Osteoblast (primary cell): ENCODE data around the gene LPAR1. TPM values are rescaled to one million over a fixed set of nuclear protein-coding genes. Genes with fewer than 3 reads are reported as not detected.

Experiments
- DNase-seq: peaks from one replicate; pipeline ENCODE4 v3.0.0; 2011; ENCODE audit warnings: low spot score, mixed read lengths; ENCODE audit not compliant: insufficient read length; ENCODE audit errors: missing footprints
- H2AFZ ChIP-seq: 2 replicates; pipeline ENCODE4 v1.6.0; 2011; ENCODE audit warnings: mild to moderate bottlenecking, low read length
- H3K27ac ChIP-seq: 2 replicates; pipeline ENCODE4 v1.5.1; 2011; ENCODE audit warnings: mild to moderate bottlenecking, low read depth, low read length, moderate library complexity
- H3K27me3 ChIP-seq: 2 replicates; pipeline ENCODE4 v1.6.0; 2012; ENCODE audit warnings: mild to moderate bottlenecking, control low read depth, inconsistent platforms, low read length, moderate library complexity; ENCODE audit not compliant: insufficient read depth
- H3K36me3 ChIP-seq: 2 replicates; pipeline ENCODE4 v1.5.1; 2011; ENCODE audit warnings: mild to moderate bottlenecking, low read length, control low read depth, moderate library complexity; ENCODE audit not compliant: insufficient read depth
- H3K4me1 ChIP-seq: 2 replicates; pipeline ENCODE4 v1.5.1; 2011; ENCODE audit warnings: mild to moderate bottlenecking, low read length, control low read depth, moderate library complexity; ENCODE audit not compliant: insufficient read depth
- H3K4me2 ChIP-seq: 2 replicates; pipeline ENCODE4 v1.6.0; 2011; ENCODE audit warnings: mild to moderate bottlenecking, low read length; ENCODE audit not compliant: insufficient read depth
- H3K4me3 ChIP-seq: fragments of 200-600 bp; sonication (generic); 3 replicates; pipeline ENCODE4 v1.5.1; 2012; ENCODE audit warnings: mild to moderate bottlenecking, low read length, inconsistent platforms; ENCODE audit not compliant: insufficient read depth
- H3K79me2 ChIP-seq: 2 replicates; pipeline ENCODE4 v1.6.0; 2012; ENCODE audit warnings: mild to moderate bottlenecking, low read length, control low read depth, inconsistent platforms; ENCODE audit not compliant: insufficient read depth
- H3K9me3 ChIP-seq: 2 replicates; pipeline ENCODE4 v1.5.1; 2011; ENCODE audit warnings: low read depth, low read length, control low read depth
- H4K20me1 ChIP-seq: 2 replicates; pipeline ENCODE4 v1.6.0; 2012; ENCODE audit warnings: mild to moderate bottlenecking, low read length, control low read depth; ENCODE audit not compliant: insufficient read depth
- CTCF ChIP-seq: IDR thresholded peaks from 2 replicates; pipeline ENCODE4 v1.5.1; 2011; ENCODE audit warnings: mild to moderate bottlenecking, low read depth, low read length, moderate library complexity; ENCODE audit errors: extremely low read depth
- total RNA-seq: library from RNA; depleted of rRNA; stranded (reverse); fragments of >200 nt; gene quantifications from 2 replicates; pipeline ENCODE4 v1.2.3, GENCODE V29; 2012

The LPAR1 gene
- total RNA-seq, 1 donor = 151 TPM

GRCh38 chr9:110876929-110877328 is 161.3 kb downstream of the LPAR1 start:
- H3K4me1 ChIP-seq = peaks cover 6% of the 10 kb centered on the region
- no peak for DNase-seq
- no peaks in the 10 kb centered on the region for H3K27me3 ChIP-seq
- no peak overlapping the region for H2AFZ ChIP-seq
- no peak overlapping the region for H3K27ac ChIP-seq
- H4K20me1 ChIP-seq = no peaks in the 10 kb centered on the region
- H3K4me3 ChIP-seq = no peak overlapping the region
- H3K36me3 ChIP-seq = peaks cover 21% of the 10 kb centered on the region
- H3K79me2 ChIP-seq = peaks cover 79% of the 10 kb centered on the region
- H3K4me2 ChIP-seq = no peak overlapping the region
- no peaks in the 10 kb centered on the region for H3K9me3 ChIP-seq
- TF ChIP-seq CTCF = no peak

- no peaks in the 10 kb centered on the region for H3K4me1 ChIP-seq
- no peak overlapping the region for H3K4me3 ChIP-seq
- no peak overlapping the region for H3K27ac ChIP-seq
- no peak overlapping the region for H2AFZ ChIP-seq
- H3K9me3 ChIP-seq = no peaks in the 10 kb centered on the region
- no peak overlapping the region for H3K4me2 ChIP-seq
- TF ChIP-seq CTCF = peak; percentile 27
- DNase-seq = no peak
- peaks cover 60% of the 10 kb centered on the region for H3K79me2 ChIP-seq
- no peaks in the 10 kb centered on the region for H4K20me1 ChIP-seq
- H3K36me3 ChIP-seq = peaks cover 21% of the 10 kb centered on the region
- no peaks in the 10 kb centered on the region for H3K27me3 ChIP-seq
Measured at GRCh38 chr9:110874963-110875674, 163.2 kb downstream of the LPAR1 start.

GRCh38 chr9:110872920-110873319 is 165.3 kb downstream of the LPAR1 start:
- no peak for TF ChIP-seq CTCF
- no peak overlapping the region for H3K4me2 ChIP-seq
- peaks cover 21% of the 10 kb centered on the region for H3K36me3 ChIP-seq
- no peaks in the 10 kb centered on the region for H4K20me1 ChIP-seq
- H3K79me2 ChIP-seq = peaks cover 40% of the 10 kb centered on the region
- no peaks in the 10 kb centered on the region for H3K9me3 ChIP-seq
- no peaks in the 10 kb centered on the region for H3K4me1 ChIP-seq
- no peak overlapping the region for H3K4me3 ChIP-seq
- H3K27ac ChIP-seq = no peak overlapping the region
- H2AFZ ChIP-seq = no peak overlapping the region
- no peak for DNase-seq
- H3K27me3 ChIP-seq = no peaks in the 10 kb centered on the region

GRCh38 chr9:110871736-110872135 is 166.5 kb downstream of the LPAR1 start:
- no peaks in the 10 kb centered on the region for H3K27me3 ChIP-seq
- DNase-seq = no peak
- H3K9me3 ChIP-seq = no peaks in the 10 kb centered on the region
- no peak overlapping the region for H2AFZ ChIP-seq
- H3K27ac ChIP-seq = no peak overlapping the region
- no peak overlapping the region for H3K4me2 ChIP-seq
- H3K36me3 ChIP-seq = peaks cover 21% of the 10 kb centered on the region
- no peaks in the 10 kb centered on the region for H3K4me1 ChIP-seq
- no peak for TF ChIP-seq CTCF
- H4K20me1 ChIP-seq = no peaks in the 10 kb centered on the region
- H3K79me2 ChIP-seq = peaks cover 29% of the 10 kb centered on the region
- H3K4me3 ChIP-seq = no peak overlapping the region
